Muscle layer of colon (tissue), 2 donors: ENCODE results near the gene GJB2.

Experiments used
- H3K27ac ChIP-seq: one replicate; pipeline ENCODE4 v1.7.0; 2013; ENCODE audit warnings: low read depth, mild to moderate bottlenecking, low read length, moderate library complexity
- H3K27me3 ChIP-seq, 2 donors: one replicate each; pipeline ENCODE4 v1.7.0; 2013; ENCODE audit warnings: low read length in 2 of 2, mild to moderate bottlenecking in 2 of 2; ENCODE audit not compliant: insufficient read depth in 2 of 2, control insufficient read depth in 1 of 2
- H3K36me3 ChIP-seq: one replicate; pipeline ENCODE4 v1.7.0; 2013; ENCODE audit warnings: mild to moderate bottlenecking, low read length; ENCODE audit not compliant: insufficient read depth
- H3K4me1 ChIP-seq: one replicate; pipeline ENCODE4 v1.7.0; 2013; ENCODE audit warnings: mild to moderate bottlenecking, low read length; ENCODE audit not compliant: insufficient read depth
- H3K4me3 ChIP-seq, 2 donors: one replicate each; pipeline ENCODE4 v1.7.0; 2013; ENCODE audit warnings: low read length in 2 of 2, low read depth in 1 of 2, mild to moderate bottlenecking in 1 of 2, moderate library complexity in 1 of 2
- H3K9ac ChIP-seq: one replicate; pipeline ENCODE4 v1.7.0; 2013; ENCODE audit warnings: low read length
- H3K9me3 ChIP-seq: one replicate; pipeline ENCODE4 v1.7.0; 2013; ENCODE audit warnings: mild to moderate bottlenecking, low read length
- donor health status: abdominal sarcoma.
- donor health status: Adenocarcinoma of cecum.

The GJB2 gene

DNA sequence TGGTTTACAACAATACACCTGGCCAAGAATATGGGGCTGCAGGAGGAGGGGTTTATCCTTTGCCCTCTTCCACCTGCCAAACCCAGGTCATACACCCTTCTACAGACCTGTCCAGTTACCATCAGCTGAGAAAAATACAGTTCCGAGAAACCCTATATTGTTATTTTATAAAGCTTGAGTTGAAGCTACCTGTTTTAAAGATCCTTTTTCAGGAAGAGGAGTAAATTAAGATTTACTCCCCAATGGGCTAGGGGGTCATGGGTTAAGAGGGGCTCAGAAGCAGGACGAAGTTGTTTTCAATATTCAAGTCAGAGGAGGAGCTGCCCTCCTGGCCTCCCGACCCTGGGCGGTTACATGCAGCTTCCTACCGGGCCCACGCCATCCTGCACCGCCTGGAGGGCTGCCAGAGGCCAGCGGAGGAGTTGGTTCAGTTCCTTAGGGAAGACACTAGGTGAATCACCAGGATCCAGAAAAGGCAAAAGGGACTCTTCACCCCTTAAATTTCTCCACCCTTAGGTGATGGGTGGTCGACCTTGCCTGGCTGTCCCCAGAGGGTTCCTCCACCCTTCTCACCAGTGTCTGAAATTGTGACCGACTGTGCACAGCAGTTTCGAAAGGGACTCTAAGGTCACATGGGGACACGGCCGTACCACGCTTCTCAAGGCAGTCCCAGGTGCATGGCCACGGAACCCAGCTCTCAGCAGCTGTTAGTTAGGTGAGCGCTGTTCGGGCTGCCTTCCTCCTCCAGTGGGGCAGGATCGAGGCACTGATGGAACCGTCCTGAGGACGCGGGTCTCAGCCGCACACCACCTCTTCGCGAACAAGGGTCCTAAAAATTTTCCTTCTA is 1.2 kb downstream of the GJB2 start:
- Histone ChIP-seq H3K4me1 (peaks cover 13% of the 10 kb centered on the region), H3K36me3 (no peaks in the 10 kb centered on the region), H3K4me3 (peak overlapping the region in 1 of 2 donors; percentile 26), H3K27me3 (peaks cover 35 to 52% of the 10 kb centered on the region in 2 donors), H3K27ac (no peak overlapping the region), H3K9ac (no peak overlapping the region), H3K9me3 (no peaks in the 10 kb centered on the region)

DNA sequence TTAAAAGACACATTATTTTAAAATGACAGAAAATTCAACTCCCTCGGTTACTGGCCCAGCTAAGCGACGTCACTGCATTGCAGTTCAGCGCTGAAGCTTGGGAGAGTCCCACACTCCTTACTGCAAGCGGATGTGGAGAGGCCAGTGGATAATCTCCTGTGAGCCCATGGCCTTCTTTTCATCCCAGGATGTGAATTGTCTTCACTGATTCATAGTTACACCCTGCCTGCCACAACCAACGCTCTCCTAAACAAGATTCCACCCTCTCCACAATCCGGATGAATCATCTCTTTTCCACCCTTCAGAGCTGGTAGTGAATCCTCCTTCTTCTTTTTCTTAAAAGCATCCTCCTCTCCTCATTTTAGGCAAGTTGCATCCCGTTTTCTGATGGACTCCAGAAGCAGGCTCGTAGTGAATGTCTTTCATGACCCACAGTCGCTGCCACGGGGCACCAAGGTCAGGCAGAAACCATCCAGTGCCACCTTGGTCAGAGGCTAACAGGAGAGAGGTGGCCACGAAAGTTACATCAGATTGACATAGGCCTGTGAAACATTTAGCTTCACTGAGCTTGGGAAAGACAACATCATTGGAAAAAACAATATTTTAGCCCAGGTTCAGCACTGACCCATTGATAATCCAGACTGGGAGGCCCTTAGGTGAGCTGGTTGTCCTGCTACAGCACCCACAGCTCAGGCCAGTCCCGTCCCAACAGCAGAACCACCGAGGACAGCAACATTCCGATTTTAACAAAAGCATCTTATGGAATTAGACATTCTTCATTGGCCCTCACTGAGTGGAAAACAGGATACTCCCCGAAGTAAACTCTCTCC is 2.0 kb downstream of the GJB2 start:
- Histone ChIP-seq H3K4me1 (peaks cover 13% of the 10 kb centered on the region), H3K27ac (no peak overlapping the region), H3K9ac (no peak overlapping the region), H3K36me3 (no peaks in the 10 kb centered on the region), H3K27me3 (peaks cover 35 to 44% of the 10 kb centered on the region in 2 donors), H3K4me3 (no peak overlapping the region), H3K9me3 (no peaks in the 10 kb centered on the region)

DNA sequence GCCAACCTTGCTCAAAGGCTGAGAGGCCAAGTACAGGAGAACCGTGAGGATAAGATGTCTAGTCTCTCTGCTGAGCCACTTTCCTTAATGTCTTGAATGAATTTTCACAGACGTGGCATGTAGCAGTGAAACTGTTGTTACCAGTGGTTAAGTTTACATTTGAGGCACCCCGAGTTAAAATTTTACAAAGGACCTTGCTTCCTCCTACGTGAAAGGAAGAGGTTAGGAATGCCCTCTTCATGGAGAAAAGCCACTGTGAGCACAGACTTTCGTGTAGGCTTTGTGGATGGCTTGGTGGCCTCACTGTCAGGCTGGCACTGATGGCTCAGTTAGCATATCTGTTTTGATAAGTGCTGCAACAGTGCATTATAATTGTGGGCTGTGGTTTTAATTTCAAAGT is 2.7 kb downstream of the GJB2 start:
- Histone ChIP-seq H3K9ac (no peak overlapping the region), H3K27me3 (peaks cover 30 to 38% of the 10 kb centered on the region in 2 donors), H3K27ac (no peak overlapping the region), H3K4me3 (no peak overlapping the region), H3K4me1 (peaks cover 13% of the 10 kb centered on the region), H3K36me3 (no peaks in the 10 kb centered on the region), H3K9me3 (no peaks in the 10 kb centered on the region)

DNA sequence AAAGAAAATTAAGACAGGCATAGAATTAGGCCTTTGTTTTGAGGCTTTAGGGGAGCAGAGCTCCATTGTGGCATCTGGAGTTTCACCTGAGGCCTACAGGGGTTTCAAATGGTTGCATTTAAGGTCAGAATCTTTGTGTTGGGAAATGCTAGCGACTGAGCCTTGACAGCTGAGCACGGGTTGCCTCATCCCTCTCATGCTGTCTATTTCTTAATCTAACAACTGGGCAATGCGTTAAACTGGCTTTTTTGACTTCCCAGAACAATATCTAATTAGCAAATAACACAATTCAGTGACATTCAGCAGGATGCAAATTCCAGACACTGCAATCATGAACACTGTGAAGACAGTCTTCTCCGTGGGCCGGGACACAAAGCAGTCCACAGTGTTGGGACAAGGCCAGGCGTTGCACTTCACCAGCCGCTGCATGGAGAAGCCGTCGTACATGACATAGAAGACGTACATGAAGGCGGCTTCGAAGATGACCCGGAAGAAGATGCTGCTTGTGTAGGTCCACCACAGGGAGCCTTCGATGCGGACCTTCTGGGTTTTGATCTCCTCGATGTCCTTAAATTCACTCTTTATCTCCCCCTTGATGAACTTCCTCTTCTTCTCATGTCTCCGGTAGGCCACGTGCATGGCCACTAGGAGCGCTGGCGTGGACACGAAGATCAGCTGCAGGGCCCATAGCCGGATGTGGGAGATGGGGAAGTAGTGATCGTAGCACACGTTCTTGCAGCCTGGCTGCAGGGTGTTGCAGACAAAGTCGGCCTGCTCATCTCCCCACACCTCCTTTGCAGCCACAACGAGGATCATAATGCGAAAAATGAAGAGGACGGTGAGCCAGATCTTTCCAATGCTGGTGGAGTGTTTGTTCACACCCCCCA is 3.8 kb downstream of the GJB2 start:
- no peaks in the 10 kb centered on the region for H3K9me3 ChIP-seq
- no peak overlapping the region for H3K4me3 ChIP-seq
- peaks cover 8% of the 10 kb centered on the region for H3K4me1 ChIP-seq
- peaks cover 19 to 26% of the 10 kb centered on the region in 2 donors for H3K27me3 ChIP-seq
- no peak overlapping the region for H3K9ac ChIP-seq
- no peak overlapping the region for H3K27ac ChIP-seq
- no peaks in the 10 kb centered on the region for H3K36me3 ChIP-seq

DNA sequence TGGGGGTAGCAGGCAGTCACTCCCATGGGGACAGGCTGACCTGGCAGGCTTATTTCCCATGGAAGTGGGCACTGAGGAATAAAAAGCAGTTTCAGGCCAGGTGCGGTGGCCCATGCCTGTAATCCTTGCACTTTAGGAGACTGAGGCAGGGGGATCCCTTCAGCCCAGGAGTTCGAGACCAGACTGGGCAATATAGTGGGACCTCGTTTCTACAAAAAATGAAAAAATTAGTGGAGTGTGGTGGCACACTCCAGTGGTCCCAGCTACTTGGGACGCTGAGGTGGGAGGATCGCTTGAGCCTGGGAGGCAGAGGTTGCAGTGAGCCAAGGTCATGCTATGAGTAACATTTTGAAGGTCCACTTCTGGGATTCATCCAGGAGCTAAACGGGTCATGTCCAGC is 6.0 kb downstream of the GJB2 start:
- Histone ChIP-seq H3K27me3 (peaks cover 5% of the 10 kb centered on the region in 2 donors), H3K27ac (no peak overlapping the region), H3K36me3 (no peaks in the 10 kb centered on the region), H3K9me3 (no peaks in the 10 kb centered on the region), H3K9ac (no peak overlapping the region), H3K4me1 (no peaks in the 10 kb centered on the region), H3K4me3 (no peak overlapping the region)

DNA sequence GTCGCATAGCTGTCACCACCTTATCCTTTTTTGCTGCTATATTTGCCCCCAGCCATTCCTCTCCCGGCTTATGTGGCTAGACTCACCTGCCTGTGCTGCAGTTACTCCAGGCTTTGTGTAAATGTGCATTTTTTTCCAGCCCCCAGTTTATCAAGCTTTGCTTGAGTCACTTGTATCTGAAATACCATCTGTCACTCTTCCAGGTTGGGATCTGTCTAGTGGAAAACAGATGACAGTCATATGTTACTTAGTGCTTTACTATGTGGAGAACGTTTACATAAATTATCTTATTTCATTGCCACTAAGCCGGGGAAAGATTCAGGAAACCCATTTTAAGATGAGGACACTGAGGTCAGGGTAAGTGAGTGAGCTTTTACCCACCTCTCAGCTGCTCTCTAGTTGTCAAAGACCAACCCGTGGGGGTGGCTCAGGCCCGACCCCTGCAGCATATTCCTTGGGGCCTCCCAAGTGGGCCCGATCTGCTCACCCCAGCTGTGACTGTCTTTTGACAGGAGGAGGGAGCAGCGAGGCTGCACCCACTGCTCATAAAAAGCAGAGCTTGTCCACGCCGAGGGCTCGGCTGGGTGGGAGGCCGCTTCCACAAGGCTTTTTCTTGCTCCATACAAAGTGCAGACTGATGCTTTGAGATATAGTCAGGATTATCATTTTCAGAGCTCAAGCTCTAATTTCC is 7.2 kb downstream of the GJB2 start:
- Histone ChIP-seq H3K36me3 (no peaks in the 10 kb centered on the region), H3K9ac (no peak overlapping the region), H3K4me1 (no peaks in the 10 kb centered on the region), H3K27ac (no peak overlapping the region), H3K4me3 (no peak overlapping the region), H3K9me3 (no peaks in the 10 kb centered on the region), H3K27me3 (peaks cover 0 to 4% of the 10 kb centered on the region in 2 donors)

DNA sequence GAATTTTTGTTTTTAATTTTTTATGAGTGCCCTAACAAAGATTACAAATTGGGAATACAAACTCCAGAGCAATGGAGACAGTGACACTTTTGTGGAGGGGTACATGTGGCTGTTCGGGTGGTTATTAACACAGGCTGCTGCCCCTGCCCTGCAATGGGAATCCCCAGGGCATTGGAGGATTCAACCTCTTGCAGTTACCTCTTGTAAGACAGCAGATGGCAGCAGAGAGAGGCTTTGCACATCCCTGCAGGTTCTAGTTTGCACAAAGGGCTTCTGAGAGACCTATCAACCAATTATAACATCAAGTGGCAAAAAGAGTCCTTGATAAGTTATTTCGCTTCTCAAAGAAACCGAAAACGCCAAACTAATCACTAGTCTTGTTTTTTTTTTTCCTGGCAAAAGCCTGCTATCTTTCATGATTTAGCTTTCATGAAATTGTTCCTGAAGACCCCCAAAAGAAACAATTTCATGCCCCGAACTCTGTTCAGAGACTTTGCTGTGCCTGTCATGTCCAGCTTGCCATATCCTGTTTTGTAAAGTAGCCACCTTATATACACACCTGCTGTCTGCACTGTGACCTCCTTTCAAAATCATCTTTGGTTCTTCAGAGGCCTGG is 10.4 kb downstream of the GJB2 start:
- Histone ChIP-seq H3K4me1 (no peaks in the 10 kb centered on the region), H3K9me3 (no peaks in the 10 kb centered on the region), H3K36me3 (no peaks in the 10 kb centered on the region), H3K27ac (no peak overlapping the region), H3K27me3 (peaks cover 4 to 15% of the 10 kb centered on the region in 2 donors), H3K4me3 (no peak overlapping the region), H3K9ac (no peak overlapping the region)

- Histone ChIP-seq H3K9ac (no peak overlapping the region), H3K4me1 (no peaks in the 10 kb centered on the region), H3K27ac (no peak overlapping the region), H3K36me3 (no peaks in the 10 kb centered on the region), H3K4me3 (no peak overlapping the region), H3K27me3 (peaks cover 4 to 21% of the 10 kb centered on the region in 2 donors), H3K9me3 (no peaks in the 10 kb centered on the region)
Measured at GRCh38 chr13:20181188-20181587, 11.6 kb downstream of the GJB2 start.

- no peak overlapping the region for H3K4me3 ChIP-seq
- no peaks in the 10 kb centered on the region for H3K4me1 ChIP-seq
- no peak overlapping the region for H3K27ac ChIP-seq
- H3K9me3 ChIP-seq: no peaks in the 10 kb centered on the region
- H3K27me3 ChIP-seq: peaks cover 4 to 21% of the 10 kb centered on the region in 2 donors
- no peak overlapping the region for H3K9ac ChIP-seq
- H3K36me3 ChIP-seq: no peaks in the 10 kb centered on the region
Measured at GRCh38 chr13:20178156-20178555, 14.6 kb downstream of the GJB2 start.

DNA sequence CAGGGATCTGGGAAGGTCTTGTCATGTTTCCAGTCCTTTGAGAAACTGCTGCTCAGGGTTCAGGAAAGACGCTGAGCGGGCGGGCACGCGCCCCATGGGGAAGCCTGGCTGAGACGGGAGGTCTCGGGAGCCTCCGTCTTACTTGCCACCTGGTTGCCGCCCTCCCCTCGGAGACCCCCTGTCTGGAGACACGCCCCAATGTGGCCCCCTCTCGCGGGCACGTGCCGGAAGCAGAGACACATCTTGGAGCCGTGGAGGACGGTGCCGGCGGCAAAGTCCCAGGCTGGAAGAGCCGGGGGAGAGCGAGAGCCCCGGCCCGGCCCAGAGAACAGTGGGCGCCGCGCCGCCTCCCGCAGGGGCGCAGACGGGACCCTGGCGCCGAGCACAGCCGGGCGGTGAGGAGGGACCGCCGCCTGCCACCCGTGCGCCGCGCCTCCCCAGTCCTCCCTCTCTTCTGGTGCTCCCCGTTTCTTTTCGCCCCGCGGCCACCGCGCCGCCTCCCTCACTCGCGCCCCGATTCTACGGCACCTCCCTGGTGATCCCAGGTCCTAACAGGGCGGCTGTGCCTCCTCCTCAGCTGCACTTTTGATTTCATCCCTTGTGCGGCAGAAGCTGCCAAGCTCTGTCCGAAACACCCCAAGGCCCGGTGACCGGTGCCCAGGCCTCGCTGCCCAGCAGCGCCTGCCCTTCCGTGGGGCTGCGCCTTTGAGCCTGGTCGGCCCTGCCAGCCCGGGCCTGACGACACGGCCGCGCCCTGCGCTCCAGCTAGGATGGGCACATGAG is 15.5 kb downstream of the GJB2 start:
- peaks cover 4 to 21% of the 10 kb centered on the region in 2 donors for H3K27me3 ChIP-seq
- H3K27ac ChIP-seq: no peak overlapping the region
- H3K9ac ChIP-seq: no peak overlapping the region
- H3K36me3 ChIP-seq: no peaks in the 10 kb centered on the region
- no peaks in the 10 kb centered on the region for H3K4me1 ChIP-seq
- no peaks in the 10 kb centered on the region for H3K9me3 ChIP-seq
- H3K4me3 ChIP-seq: no peak overlapping the region
